Bronchial epithelial cell (primary cell): ENCODE data around the gene DYNLL1. TPM values are rescaled to one million over a fixed set of nuclear protein-coding genes. Genes with fewer than 3 reads are reported as not detected.
"Not testable (repeated sequence)": the region's sequence is repeated elsewhere in the genome, so short reads cannot be mapped to it uniquely, and the experiment has no call there.

ENCODE experiments used
- DNase-seq: peaks from one replicate; pipeline ENCODE4 v3.0.0-alpha.2; 2010; ENCODE audit warnings: low read depth
- FAIRE-seq: peaks from 2 replicates; lab custom pipeline; 2011; peaks lifted over from hg19 to GRCh38; lab: Jason Lieb, UNC
- H3K27me3 ChIP-seq: 2 replicates; pipeline ENCODE4 v1.5.1; 2011; ENCODE audit warnings: low read length; ENCODE audit not compliant: control insufficient read depth, insufficient read depth
- H3K36me3 ChIP-seq: 2 replicates; pipeline ENCODE4 v1.5.1; 2011; ENCODE audit warnings: low read length; ENCODE audit not compliant: control insufficient read depth, insufficient read depth
- H3K4me3 ChIP-seq: 2 replicates; pipeline ENCODE4 v1.5.1; 2011; ENCODE audit warnings: mild to moderate bottlenecking, low read depth, low read length, control low read depth
- CTCF ChIP-seq: IDR thresholded peaks from 2 replicates; pipeline ENCODE4 v1.5.1; 2011; ENCODE audit warnings: mild to moderate bottlenecking, moderate library complexity, low read length, control low read depth, inconsistent platforms; ENCODE audit not compliant: insufficient read depth, severe bottlenecking
- total RNA-seq: library from RNA; depleted of rRNA; stranded (reverse); fragments of >200 nt; gene quantifications from 2 replicates; pipeline ENCODE4 v1.2.1, GENCODE V29; 2014

DYNLL1 gene
- total RNA-seq, 1 donor from 2014 or later: 268 TPM

- Histone ChIP-seq H3K36me3 (no peaks in the 10 kb centered on the region), H3K27me3 (no peaks in the 10 kb centered on the region), H3K4me3 (peak overlapping the region; percentile 93)
- DNase-seq (peak; percentile 74), FAIRE-seq (no peak)
- TF ChIP-seq CTCF: peak; percentile 35
These were observed 33.9 kb downstream of the DYNLL1 start for GRCh38 chr12:120529641-120530417.

DNA sequence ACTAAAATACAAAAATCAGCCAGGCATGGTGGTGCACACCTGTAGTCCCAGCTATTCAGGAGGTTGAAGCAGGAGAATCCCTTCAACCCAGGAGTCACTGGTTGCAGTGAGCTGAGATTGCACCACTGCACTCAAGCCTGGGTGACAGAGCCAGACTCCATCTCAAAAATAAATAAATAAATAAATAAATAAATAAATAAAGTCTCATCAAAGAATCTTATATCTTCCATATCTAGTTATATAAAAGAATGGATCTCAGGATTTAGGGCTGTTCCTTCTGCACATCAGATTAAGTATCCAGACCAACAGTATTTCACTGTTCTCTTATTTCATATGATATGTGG is 34.5 kb downstream of the DYNLL1 start:
- H3K27me3 ChIP-seq, H3K36me3 ChIP-seq, DNase-seq, FAIRE-seq: not testable (repeated sequence)
- peak overlapping the region; percentile 93 for H3K4me3 ChIP-seq

DNA sequence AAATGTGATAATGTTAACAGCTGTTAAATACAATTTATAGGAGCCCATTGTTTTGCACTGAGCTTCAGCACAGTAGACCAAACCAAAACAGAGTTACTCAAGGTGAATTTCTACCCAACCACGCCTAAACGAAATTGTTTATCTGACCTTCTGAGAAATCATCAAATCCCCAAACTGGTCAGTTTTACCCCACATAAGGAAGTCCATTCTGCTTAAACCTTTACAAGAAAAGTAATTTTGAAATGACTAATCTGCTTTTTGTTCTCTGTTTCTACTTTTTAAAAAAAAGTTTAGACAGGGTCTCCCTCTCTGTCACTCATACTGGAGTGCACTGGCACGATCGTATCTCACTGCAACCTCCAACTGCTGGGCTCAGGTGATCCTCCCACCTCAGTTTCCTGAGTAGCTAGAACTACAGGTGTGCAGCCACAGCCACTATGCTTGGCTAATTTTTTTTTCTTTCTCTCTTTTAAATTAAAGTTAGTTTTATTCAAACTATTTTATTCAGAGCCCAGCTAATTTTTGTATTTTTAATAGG is 36.9 kb downstream of the DYNLL1 start:
- peaks cover 2% of the 10 kb centered on the region for H3K36me3 ChIP-seq
- no peak for FAIRE-seq
- no peak overlapping the region for H3K4me3 ChIP-seq
- TF ChIP-seq CTCF: no peak
- no peak for DNase-seq
- no peaks in the 10 kb centered on the region for H3K27me3 ChIP-seq

DNA sequence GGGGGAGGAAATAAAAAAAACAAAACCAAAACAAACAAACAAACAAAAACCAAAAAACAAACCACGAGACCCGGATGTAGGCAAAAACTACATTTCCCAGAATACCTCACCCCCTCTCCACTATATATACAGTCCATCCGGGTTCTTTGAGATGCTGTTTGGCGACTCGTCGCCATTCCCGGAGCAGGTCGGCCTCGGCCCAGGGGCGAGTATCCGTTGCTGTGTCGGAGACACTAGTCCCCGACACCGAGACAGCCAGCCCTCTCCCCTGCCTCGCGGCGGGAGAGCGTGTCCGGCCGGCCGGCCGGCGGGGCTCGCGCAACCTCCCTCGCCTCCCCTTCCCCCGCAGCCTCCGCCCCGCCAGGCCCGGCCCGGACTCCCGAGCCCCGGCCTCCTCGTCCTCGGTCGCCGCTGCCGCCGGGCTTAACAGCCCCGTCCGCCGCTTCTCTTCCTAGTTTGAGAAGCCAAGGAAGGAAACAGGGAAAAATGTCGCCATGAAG is 38.3 kb downstream of the DYNLL1 start, which contains the start of gene RNF10:
Gene RNF10, plus strand, starts transcription at position 154 of the 500 bp plus-strand sequence. CDS start 456 bp downstream, outside the sequence.
- Histone ChIP-seq H3K36me3 (peaks cover 2% of the 10 kb centered on the region), H3K27me3 (no peaks in the 10 kb centered on the region), H3K4me3 (peak within 1 kb of the TSS; percentile 60)
- no peak for TF ChIP-seq CTCF
- DNase-seq: peak; percentile 66
- no peak for FAIRE-seq

GRCh38 chr12:120534703-120535655 is 39.1 kb downstream of the DYNLL1 start:
- Histone ChIP-seq H3K4me3 (peak overlapping the region; percentile 60), H3K36me3 (peaks cover 2% of the 10 kb centered on the region), H3K27me3 (no peaks in the 10 kb centered on the region)
- no peak for TF ChIP-seq CTCF
- DNase-seq (peak; percentile 85), FAIRE-seq (no peak)
